Loucy (cell line): ENCODE data around the gene MUC5B.

Source experiments
- H2AFZ ChIP-seq: fragments of 200-600 bp; sonication (generic); 2 replicates; pipeline ENCODE4 v1.6.0; 2016; ENCODE audit warnings: antibody characterized with exemption, mild to moderate bottlenecking, low read length, moderate library complexity
- H3F3A ChIP-seq: fragments of 200-600 bp; 2 replicates; pipeline ENCODE4 v1.6.0; 2016; ENCODE audit warnings: antibody characterized with exemption, low read depth, mild to moderate bottlenecking
- H3K27me3 ChIP-seq: fragments of 200-600 bp; sonication (generic); 2 replicates; pipeline ENCODE4 v1.6.1; 2014; ENCODE audit warnings: low read length, mild to moderate bottlenecking; ENCODE audit not compliant: insufficient read depth, poor library complexity, severe bottlenecking
- H3K36me3 ChIP-seq: fragments of 200-600 bp; sonication (generic); 2 replicates; pipeline ENCODE4 v1.6.1; 2016; ENCODE audit warnings: low read length; ENCODE audit not compliant: insufficient read depth
- H3K4me1 ChIP-seq: fragments of 200-600 bp; sonication (generic); 2 replicates; pipeline ENCODE4 v1.5.1; 2014; ENCODE audit warnings: low read length, mild to moderate bottlenecking; ENCODE audit not compliant: insufficient read depth, poor library complexity, severe bottlenecking
- H3K4me2 ChIP-seq: fragments of 200-600 bp; sonication (generic); 2 replicates; pipeline ENCODE4 v1.6.0; 2014; ENCODE audit warnings: antibody characterized with exemption, low read length, low read depth, mild to moderate bottlenecking; ENCODE audit not compliant: poor library complexity, severe bottlenecking
- H3K4me3 ChIP-seq: fragments of 200-600 bp; sonication (generic); 2 replicates; pipeline ENCODE4 v1.5.1; 2014; ENCODE audit warnings: low read length, mild to moderate bottlenecking, mixed read lengths; ENCODE audit not compliant: poor library complexity, severe bottlenecking
- H3K79me2 ChIP-seq: fragments of 200-600 bp; sonication (generic); 2 replicates; pipeline ENCODE4 v1.6.1; 2014; ENCODE audit warnings: low read length; ENCODE audit not compliant: insufficient read depth
- H3K9ac ChIP-seq: fragments of 200-600 bp; sonication (generic); 2 replicates; pipeline ENCODE4 v1.6.0; 2014; ENCODE audit warnings: mild to moderate bottlenecking, low read depth, low read length, moderate library complexity; ENCODE audit not compliant: poor library complexity, severe bottlenecking
- H3K9me2 ChIP-seq: fragments of 200-600 bp; sonication (generic); replicated peaks from 2 replicates; pipeline ENCODE4 v1.6.1; 2016; ENCODE audit warnings: low read depth, low read length, mixed read lengths
- H3K9me3 ChIP-seq: fragments of 200-600 bp; sonication (generic); 2 replicates; pipeline ENCODE4 v1.6.1; 2014; ENCODE audit warnings: mild to moderate bottlenecking, antibody characterized with exemption, low read length, low read depth; ENCODE audit not compliant: insufficient read depth
- H4K20me1 ChIP-seq: fragments of 200-600 bp; sonication (generic); 2 replicates; pipeline ENCODE4 v1.6.0; 2014; ENCODE audit warnings: antibody characterized with exemption, low read length, mild to moderate bottlenecking; ENCODE audit not compliant: insufficient read depth, poor library complexity, severe bottlenecking
- EZH2phosphoT487 ChIP-seq: fragments of 200-600 bp; IDR thresholded peaks from 2 replicates; pipeline ENCODE4 v1.6.1; 2018; ENCODE audit warnings: antibody characterized with exemption, mild to moderate bottlenecking, moderate library complexity, borderline replicate concordance
- TF ChIP-seq, protein P1 (sequence below): fragments of 200-600 bp; sonication (generic); conservative IDR thresholded peaks from 2 replicates; pipeline ENCODE4 v1.5.1; 2014; ENCODE audit warnings: mild to moderate bottlenecking, antibody characterized with exemption, low read length

The MUC5B gene

GRCh38 chr11:1279674-1280055 is 56.8 kb downstream of the MUC5B start:
- no peak overlapping the region for H3K4me3 ChIP-seq
- H3F3A ChIP-seq: no peaks in the 10 kb centered on the region
- no peaks in the 10 kb centered on the region for H3K9me3 ChIP-seq
- H3K9me2 ChIP-seq: no peaks in the 10 kb centered on the region
- no peaks in the 10 kb centered on the region for H3K79me2 ChIP-seq
- no peak overlapping the region for H3K4me2 ChIP-seq
- H4K20me1 ChIP-seq: no peaks in the 10 kb centered on the region
- no peaks in the 10 kb centered on the region for H3K27me3 ChIP-seq
- peaks cover 49% of the 10 kb centered on the region; the same call in 1 of the 2 replicates for H3K36me3 ChIP-seq
- no peak overlapping the region for H3K9ac ChIP-seq
- TF ChIP-seq, protein P1, sequence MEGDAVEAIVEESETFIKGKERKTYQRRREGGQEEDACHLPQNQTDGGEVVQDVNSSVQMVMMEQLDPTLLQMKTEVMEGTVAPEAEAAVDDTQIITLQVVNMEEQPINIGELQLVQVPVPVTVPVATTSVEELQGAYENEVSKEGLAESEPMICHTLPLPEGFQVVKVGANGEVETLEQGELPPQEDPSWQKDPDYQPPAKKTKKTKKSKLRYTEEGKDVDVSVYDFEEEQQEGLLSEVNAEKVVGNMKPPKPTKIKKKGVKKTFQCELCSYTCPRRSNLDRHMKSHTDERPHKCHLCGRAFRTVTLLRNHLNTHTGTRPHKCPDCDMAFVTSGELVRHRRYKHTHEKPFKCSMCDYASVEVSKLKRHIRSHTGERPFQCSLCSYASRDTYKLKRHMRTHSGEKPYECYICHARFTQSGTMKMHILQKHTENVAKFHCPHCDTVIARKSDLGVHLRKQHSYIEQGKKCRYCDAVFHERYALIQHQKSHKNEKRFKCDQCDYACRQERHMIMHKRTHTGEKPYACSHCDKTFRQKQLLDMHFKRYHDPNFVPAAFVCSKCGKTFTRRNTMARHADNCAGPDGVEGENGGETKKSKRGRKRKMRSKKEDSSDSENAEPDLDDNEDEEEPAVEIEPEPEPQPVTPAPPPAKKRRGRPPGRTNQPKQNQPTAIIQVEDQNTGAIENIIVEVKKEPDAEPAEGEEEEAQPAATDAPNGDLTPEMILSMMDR: no peak
- no peak for TF ChIP-seq EZH2phosphoT487
- H2AFZ ChIP-seq: no peak overlapping the region
- no peaks in the 10 kb centered on the region for H3K4me1 ChIP-seq

GRCh38 chr11:1280116-1281035 is 57.5 kb downstream of the MUC5B start:
- Histone ChIP-seq H3K4me1 (no peaks in the 10 kb centered on the region), H3K9me2 (no peaks in the 10 kb centered on the region), H2AFZ (no peak overlapping the region), H4K20me1 (no peaks in the 10 kb centered on the region), H3K4me2 (no peak overlapping the region), H3K27me3 (no peaks in the 10 kb centered on the region), H3K9ac (no peak overlapping the region), H3K79me2 (no peaks in the 10 kb centered on the region), H3K4me3 (no peak overlapping the region), H3F3A (no peaks in the 10 kb centered on the region), H3K36me3 (peaks cover 49% of the 10 kb centered on the region; the same call in 1 of the 2 replicates), H3K9me3 (no peaks in the 10 kb centered on the region)
- TF ChIP-seq EZH2phosphoT487: no peak
- TF ChIP-seq, protein P1: no peak

GRCh38 chr11:1281326-1281973 is 58.6 kb downstream of the MUC5B start:
- Histone ChIP-seq H2AFZ (no peak overlapping the region), H3K79me2 (no peaks in the 10 kb centered on the region), H4K20me1 (no peaks in the 10 kb centered on the region), H3K4me3 (no peak overlapping the region), H3K9me2 (no peaks in the 10 kb centered on the region), H3K4me2 (no peak overlapping the region), H3K36me3 (peaks cover 49% of the 10 kb centered on the region; the same call in 1 of the 2 replicates), H3K9me3 (no peaks in the 10 kb centered on the region), H3F3A (no peaks in the 10 kb centered on the region), H3K4me1 (no peaks in the 10 kb centered on the region), H3K9ac (no peak overlapping the region), H3K27me3 (no peaks in the 10 kb centered on the region)
- TF ChIP-seq, protein P1: no peak
- no peak for TF ChIP-seq EZH2phosphoT487
